Activated gamma-delta T cell treated with Interleukin-2 at 50 U/mL for 16 hours (primary cell): ENCODE data around the gene SARDH.

Source experiments
- DNase-seq: peaks from one replicate; pipeline ENCODE4 v3.0.0-alpha.2; 2020

SARDH gene

DNA sequence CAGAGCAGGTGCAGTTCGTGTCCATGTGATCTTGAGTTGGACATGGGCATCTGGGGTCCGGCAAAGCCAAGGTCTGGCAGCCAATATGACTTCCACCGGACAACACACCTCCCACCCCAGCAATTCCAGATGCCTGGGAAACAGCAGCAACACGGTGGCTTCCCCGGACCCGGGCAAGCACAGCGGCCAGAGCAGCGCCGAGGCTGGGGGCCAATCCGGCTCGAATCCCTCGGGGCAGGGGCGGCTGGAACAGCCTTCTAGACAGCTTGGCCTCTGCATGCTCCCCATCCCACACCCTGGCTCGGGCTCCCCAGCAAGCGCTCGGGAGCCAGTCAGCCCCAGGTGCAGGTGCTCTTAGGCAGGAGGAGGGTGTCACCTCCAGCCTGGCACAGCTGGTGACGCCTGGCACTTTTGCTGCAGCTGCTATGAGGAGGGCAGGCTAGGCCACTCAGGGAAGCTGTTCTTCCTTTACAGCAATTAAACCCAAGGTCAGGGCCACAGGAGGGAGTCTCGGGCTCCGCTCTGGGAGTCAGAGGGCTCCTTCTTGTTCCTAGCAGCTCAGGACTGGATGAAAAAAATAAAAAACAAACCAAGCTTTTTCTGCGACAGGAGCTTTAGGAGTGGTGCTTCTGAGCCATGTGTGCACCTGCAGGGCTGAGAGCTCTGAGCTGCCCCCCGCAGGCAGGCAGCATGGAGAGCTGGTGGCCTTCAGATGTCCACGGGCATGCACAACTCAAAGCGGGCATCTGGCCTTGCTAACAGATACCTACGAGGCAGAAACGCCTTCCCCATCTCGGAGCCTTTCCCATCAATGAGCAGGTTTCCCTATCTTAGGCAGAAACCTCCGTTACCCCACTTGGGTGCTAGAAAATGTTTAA lies 73.7 kb downstream of the SARDH start:
- no peak for DNase-seq

DNA sequence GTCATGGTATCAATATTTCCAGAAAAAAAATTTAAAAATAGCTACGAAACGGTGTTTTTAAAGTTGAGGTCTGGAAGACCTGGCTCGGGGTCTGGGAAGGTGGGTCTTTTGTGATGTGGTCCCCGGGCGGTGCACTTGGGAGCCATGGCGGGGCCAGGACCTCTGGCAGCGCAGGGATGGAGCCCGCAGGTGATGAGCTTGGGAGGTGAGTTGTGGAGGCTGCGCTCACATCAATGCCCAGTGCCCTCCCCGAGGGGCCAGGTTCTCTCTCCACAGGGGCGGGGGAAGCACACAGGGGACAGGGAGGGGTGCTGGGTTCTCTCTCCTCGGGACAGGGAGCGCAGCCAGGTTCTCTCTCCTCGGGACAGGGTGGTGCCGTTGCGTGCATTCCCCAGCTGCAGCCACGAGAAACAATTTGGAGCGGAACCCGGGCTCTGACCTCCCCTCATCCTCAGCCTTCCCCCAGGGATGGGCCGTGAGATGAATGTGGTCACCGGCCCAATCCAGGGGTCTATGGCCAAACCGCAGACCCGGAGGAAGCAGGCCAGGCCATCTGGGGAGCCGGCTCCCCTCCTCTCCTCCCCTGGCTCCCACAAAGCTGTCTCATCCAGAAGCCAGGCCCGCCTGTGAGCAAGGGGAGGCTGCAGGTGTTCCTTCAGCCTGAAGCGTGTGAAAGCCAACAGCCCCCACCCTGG lies 76.2 kb downstream of the SARDH start:
- DNase-seq, result no peak

DNA sequence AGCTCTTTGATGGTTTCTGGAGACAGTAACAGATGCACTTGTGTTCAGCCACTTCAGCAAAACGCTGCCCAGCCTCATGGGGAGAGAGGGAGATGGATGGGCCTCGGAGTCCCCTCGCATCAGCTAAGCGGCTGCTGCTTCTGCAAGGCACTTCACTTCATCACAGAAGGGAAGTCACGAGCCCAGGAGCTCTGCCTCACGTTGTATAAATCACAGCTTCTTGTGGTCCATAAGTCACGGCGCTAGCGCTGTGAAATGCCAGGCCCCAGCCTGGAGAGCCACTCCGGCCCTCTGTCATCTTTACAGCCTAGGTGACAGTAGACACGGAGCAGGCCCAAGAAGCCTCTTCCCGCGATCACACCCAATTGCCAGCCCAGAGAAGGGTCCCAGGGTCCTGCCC lies 78.6 kb downstream of the SARDH start:
- DNase-seq, result no peak

- DNase-seq, result no peak
Measured at GRCh38 chr9:133658442-133659431, 79.4 kb downstream of the SARDH start.

DNA sequence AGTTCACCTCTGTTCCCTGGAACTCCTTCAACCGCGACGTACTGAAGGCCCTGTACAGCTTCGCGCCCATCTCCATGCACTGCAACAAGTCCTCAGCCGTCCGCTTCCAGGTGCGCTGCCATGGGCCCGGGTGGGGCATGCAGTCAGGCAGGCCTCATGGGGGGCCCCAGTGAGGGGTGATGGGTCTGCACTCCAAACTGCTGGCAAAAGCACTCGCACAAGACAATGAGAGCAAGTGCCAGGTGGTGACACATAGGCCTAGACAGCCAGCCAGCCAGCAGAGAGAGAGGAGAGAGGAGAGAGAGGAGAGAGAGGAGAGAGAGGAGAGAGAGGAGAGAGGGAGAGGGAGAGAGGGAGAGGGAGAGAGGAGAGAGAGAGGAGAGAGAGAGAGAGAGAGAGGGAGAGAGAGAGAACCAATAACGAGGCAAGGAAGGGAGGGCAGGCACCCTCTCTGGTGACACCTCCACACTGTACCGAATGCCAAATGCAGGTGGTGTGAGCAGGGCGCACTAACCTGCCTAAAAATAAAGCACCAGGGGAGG lies 81.0 kb downstream of the SARDH start:
- DNase-seq, result no peak

- no peak for DNase-seq
Measured at GRCh38 chr9:133656211-133657119, 81.7 kb downstream of the SARDH start.

DNA sequence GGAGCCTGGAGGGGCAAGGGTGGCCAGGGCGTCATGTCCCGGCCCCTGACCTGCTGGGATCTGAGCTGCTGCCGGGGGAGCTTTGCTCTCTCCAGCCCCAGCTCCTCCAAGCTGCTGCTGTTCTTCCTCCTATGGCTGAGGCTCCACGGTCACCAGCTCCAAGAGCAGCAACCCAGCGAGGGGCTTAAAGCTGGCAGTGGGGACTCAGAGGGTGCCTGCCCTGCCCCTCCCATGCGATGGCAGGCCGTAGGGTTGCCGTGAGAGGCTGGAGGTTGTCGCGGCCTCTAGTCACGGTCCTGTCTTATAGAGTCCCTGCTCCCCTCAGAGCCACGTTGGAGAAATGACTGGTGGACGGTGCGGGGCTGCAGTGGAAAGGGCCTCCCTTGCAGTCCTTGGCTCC lies 82.5 kb downstream of the SARDH start:
- DNase-seq, result no peak

DNA sequence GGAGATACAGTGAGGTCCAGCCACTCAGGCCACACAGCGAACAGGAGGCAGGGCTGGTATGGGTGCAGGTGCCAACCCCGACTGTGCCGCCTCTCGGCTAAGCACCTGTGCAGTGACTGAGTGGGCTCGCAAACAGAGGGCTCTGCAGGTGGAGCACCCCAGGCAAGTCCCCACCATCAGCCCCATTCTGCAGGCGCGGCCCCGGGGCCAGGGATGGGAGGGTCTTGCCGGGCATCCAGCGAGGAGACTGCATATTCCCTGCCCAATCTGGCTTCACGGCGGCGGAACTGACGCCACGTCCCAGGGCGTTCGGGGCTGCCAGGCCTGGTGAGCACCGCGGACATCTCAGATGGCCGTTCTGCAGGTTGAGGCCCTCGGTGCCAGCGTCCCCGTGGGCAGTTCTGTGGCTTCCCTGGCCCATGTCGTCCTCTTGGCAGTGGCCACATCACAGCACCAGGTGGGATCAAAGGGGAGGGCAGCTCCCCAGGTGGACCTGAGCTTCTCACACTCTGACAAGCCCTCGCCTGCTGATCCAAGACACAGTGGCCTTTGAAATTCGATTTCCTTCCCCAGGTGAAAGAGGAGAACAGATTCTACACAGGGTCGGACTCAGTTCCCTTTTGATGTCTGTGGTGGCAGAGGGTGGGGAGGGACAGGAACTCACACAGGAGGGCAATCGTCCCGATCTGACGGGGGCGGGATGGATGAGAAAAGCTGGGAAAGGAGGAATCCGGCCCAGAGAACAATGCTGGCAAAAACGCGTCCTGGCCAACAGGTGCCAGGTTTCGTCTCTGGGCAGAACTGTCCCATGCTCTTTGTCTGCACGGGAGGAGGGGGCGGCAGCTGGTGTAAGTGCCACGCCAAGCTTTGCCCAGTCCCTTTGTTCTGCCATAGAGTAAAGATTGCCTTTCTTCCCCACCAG lies 83.2 kb downstream of the SARDH start:
- no peak for DNase-seq

DNA sequence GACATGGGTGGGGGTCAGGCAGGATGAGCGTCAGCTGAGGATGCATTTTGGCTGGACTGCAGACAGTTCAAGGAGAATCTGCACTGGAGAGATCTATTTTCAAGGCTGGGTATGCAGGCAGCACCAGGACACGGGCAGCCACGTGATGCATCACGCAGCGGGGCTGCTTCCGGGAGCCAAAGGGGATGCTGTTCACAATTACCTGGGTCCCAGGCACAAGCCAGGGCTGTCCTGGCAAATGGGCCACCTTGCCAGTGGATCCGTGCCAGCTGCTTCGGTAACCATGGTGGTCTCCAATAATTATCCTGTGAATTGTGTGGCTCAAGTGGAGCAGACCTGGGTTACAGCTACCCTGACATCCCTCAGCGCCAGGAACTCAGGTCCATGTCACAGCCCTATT lies 84.5 kb downstream of the SARDH start:
- no peak for DNase-seq

DNA sequence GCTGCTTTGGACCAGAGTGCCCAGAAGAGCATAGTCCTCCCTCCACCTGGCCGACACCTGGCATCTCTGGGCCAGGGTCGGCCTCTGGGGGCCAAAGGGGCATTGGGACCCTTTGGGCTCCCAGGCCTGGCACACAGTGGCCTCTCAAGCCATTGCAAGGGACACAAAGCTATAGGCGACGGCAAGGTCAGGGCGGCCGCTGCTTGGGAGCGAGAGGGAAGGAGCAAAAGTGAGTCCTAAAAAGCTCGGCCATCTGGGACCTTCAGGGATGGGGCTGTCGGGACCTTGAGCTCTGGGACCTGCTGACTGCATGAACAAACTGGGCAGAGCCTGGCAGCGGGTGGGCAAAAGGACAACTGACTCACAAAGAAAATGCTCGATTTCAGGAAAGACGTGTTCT lies 88.1 kb downstream of the SARDH start:
- no peak for DNase-seq

DNA sequence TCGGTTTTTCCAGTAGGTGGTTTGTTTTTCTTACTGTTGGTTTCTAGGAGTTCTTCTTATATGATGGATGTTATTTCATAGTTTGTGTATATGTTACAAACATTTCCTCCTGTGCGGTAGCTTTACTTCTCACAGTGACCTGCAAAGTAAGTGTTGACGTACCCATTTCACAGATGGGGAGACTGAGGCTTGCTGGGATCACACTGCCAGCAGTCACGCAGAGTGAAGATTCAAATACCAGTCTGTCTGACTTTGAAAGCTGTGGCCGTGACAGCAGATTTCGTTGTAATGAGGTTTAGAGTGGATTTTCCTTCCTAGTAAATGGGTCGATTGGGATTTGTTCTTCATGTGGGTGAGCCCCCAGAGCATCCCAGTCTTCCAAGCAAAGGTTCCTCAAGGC lies 89.0 kb downstream of the SARDH start:
- DNase-seq, result no peak

GRCh38 chr9:133647765-133648469 lies 90.2 kb downstream of the SARDH start:
- DNase-seq, result no peak

DNA sequence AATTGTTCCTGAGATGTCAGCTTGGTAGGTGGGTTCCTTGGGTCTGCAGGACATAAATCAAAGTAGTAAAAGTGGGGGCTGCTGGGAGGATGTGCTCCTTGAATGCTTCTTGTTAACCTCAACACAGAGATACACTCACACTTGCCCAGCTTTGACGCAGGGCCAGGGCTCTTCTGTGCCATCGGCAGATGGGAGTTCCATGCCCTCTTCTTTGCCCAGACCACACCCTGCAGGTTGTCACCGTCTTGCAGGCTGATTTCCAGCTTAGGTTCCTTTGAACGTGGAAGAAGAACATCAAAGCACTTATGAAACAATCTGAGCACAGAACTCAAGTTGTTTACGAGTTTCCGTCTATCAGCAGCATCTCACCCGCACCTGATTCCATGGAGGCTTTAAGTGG lies 91.0 kb downstream of the SARDH start:
- no peak for DNase-seq

GRCh38 chr9:133645021-133645765 lies 93.0 kb downstream of the SARDH start:
- DNase-seq, result no peak

DNA sequence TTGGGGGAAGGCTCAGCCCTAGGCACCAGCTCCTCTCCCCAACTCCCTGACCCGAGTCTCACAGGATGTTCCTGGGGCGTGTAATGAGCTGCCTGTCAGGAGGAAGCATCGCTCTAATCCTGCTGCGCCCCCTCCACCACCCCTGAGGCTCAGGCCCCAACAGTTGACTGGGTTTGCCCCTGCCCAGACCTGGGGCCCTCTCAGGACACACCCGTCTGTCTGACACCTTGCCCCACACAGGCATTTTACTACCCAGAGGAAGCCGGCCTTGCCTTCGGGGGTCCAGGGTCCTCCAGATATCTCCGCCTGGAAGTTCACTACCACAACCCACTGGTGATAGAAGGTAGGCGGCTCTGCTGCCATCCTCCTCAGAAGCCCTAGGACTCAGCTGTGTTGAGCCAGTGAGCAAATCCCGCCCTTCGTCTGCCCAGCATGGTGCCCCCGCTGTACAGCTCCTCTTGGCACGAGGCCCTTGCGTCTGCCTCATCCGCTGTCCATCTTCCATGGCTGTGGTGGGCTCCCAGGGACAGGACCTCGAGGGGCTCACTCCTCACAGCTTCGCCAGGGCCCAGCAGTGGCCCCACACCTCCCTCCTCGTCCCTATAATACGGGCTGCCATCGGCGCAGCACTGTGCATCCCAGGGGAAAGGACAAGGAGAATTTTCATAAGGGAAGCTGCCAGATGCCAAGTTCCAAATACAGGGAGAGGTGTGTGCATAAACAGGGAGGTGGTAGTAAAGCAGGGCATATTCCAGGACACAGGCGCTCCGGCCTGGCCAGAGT lies 94.0 kb downstream of the SARDH start:
- DNase-seq, result no peak

- DNase-seq, result no peak
Measured at GRCh38 chr9:133643362-133643755, 94.8 kb downstream of the SARDH start.

GRCh38 chr9:133642708-133643361 lies 95.3 kb downstream of the SARDH start:
- DNase-seq, result no peak
